Measurements from ENCODE around the gene SIM1. TPM values are rescaled to one million over a fixed set of nuclear protein-coding genes. Genes with fewer than 3 reads are reported as not detected.

Gene SIM1
- total RNA-seq, 1 experiment from 2014 or later, result 0.17 TPM

GRCh38 chr6:100336876-100337275, 127.8 kb downstream of the SIM1 start:
- Histone ChIP-seq H3K9me3 (ENCODE audit: low read depth, low read length, poor library complexity, severe bottlenecking) (no peaks in the 10 kb centered on the region), H3K27me3 (replicated peaks; ENCODE audit: insufficient read depth, low read depth, low read length, poor library complexity) (no peaks in the 10 kb centered on the region), H3K36me3 (ENCODE audit: insufficient read depth, low read length, poor library complexity, severe bottlenecking) (no peaks in the 10 kb centered on the region), H3K4me3 (ENCODE audit: low read depth, low read length, poor library complexity, severe bottlenecking) (no peak overlapping the region), H3K27ac (ENCODE audit: low read depth, low read length, poor library complexity, severe bottlenecking) (no peak overlapping the region), H3K4me1 (ENCODE audit: insufficient read depth, low read length, poor library complexity, severe bottlenecking) (no peaks in the 10 kb centered on the region)
- TF ChIP-seq CTCF (conservative IDR thresholded peaks at IDR 0.05; ENCODE audit: low read depth, low read length), result no peak
- TF ChIP-seq EZH2 (IDR thresholded peaks at IDR 0.05; ENCODE audit: borderline replicate concordance, low read depth, low read length, poor library complexity, severe bottlenecking), result no peak
- ChIA-PET CTCF (no interaction called here), POLR2A (ENCODE audit: low non-redundant PET) (no interaction called here)
- no peak for DNase-seq (ENCODE audit: low spot score)
- intact Hi-C loops (cut with micrococcal nuclease; ENCODE audit: unreplicated experiment), result no loop called here
- no TSS peak for BruUV-seq (replicated peaks)

- Histone ChIP-seq H3K36me3 (ENCODE audit: insufficient read depth, low read length, poor library complexity, severe bottlenecking) (no peaks in the 10 kb centered on the region), H3K4me3 (ENCODE audit: low read depth, low read length, poor library complexity, severe bottlenecking) (no peak overlapping the region), H3K27ac (ENCODE audit: low read depth, low read length, poor library complexity, severe bottlenecking) (no peak overlapping the region), H3K4me1 (ENCODE audit: insufficient read depth, low read length, poor library complexity, severe bottlenecking) (no peaks in the 10 kb centered on the region), H3K27me3 (replicated peaks; ENCODE audit: insufficient read depth, low read depth, low read length, poor library complexity) (no peaks in the 10 kb centered on the region), H3K9me3 (ENCODE audit: low read depth, low read length, poor library complexity, severe bottlenecking) (no peaks in the 10 kb centered on the region)
- intact Hi-C loops (cut with micrococcal nuclease; ENCODE audit: unreplicated experiment), result no loop called here
- TF ChIP-seq CTCF (conservative IDR thresholded peaks at IDR 0.05; ENCODE audit: low read depth, low read length) (no peak), EZH2 (IDR thresholded peaks at IDR 0.05; ENCODE audit: borderline replicate concordance, low read depth, low read length, poor library complexity, severe bottlenecking) (no peak)
- POLR2A ChIA-PET (ENCODE audit: low non-redundant PET), result no interaction called here
- BruUV-seq (replicated peaks), result no TSS peak
- CTCF ChIA-PET, result no interaction called here
- no peak for DNase-seq (ENCODE audit: low spot score)
Measured at GRCh38 chr6:100335991-100336390, 128.7 kb downstream of the SIM1 start.

All from A673 (cell line).